OCI-LY1 (cell line): ENCODE measurements around the gene N4BP3.

Source experiments
- EZH2 ChIP-seq: fragments of 200-600 bp; sonication (generic), shearing (Covaris generic); IDR thresholded peaks from 2 replicates; pipeline ENCODE4 v1.8.0; 2017; ENCODE audit warnings: borderline replicate concordance, mixed run types, mild to moderate bottlenecking, antibody characterized with exemption, low read length, moderate library complexity, mixed read lengths
- TF ChIP-seq, protein P1 (sequence below): fragments of 200-600 bp; sonication (generic), shearing (Covaris generic); IDR thresholded peaks from 2 replicates; pipeline ENCODE4 v1.5.1; 2017; ENCODE audit warnings: mild to moderate bottlenecking, antibody characterized with exemption, low read length, moderate library complexity, mixed read lengths

- TF ChIP-seq, protein P1, sequence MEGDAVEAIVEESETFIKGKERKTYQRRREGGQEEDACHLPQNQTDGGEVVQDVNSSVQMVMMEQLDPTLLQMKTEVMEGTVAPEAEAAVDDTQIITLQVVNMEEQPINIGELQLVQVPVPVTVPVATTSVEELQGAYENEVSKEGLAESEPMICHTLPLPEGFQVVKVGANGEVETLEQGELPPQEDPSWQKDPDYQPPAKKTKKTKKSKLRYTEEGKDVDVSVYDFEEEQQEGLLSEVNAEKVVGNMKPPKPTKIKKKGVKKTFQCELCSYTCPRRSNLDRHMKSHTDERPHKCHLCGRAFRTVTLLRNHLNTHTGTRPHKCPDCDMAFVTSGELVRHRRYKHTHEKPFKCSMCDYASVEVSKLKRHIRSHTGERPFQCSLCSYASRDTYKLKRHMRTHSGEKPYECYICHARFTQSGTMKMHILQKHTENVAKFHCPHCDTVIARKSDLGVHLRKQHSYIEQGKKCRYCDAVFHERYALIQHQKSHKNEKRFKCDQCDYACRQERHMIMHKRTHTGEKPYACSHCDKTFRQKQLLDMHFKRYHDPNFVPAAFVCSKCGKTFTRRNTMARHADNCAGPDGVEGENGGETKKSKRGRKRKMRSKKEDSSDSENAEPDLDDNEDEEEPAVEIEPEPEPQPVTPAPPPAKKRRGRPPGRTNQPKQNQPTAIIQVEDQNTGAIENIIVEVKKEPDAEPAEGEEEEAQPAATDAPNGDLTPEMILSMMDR, result no peak
- no peak for TF ChIP-seq EZH2
Measured at GRCh38 chr5:178072749-178073148, 40.6 kb upstream of the N4BP3 start.
